T-cell (primary cell): ENCODE results near the gene ASB1. TPM values are rescaled to one million over a fixed set of nuclear protein-coding genes. Genes with fewer than 3 reads are reported as not detected.
A peak's percentile ranks its signal among the peaks of the same experiment; 100 is the strongest.

ENCODE experiments used
- ATAC-seq, 4 experiments: fragments of 200-7000 bp in 3 of 4; fragments of 150-1000 bp in 1 of 4; cut with Tn5 transposase; replicated peaks in 1 of 4; 1 replicate in 3 of 4; 2 replicates in 1 of 4; pipeline ENCODE4 v1.10.0; 2021; ENCODE audit warnings: moderate library complexity in 3 of 4, mild to moderate bottlenecking in 2 of 4, moderate number of reproducible peaks in 1 of 4
- CTCF ChIA-PET, 2 donors: fragments of 300-600 bp; sonication (Branson Sonifier 250); formaldehyde crosslinking; loops; one replicate each; lab custom pipeline; 2022; ENCODE audit warnings: antibody characterized with exemption in 2 of 2; lab: Charles Lee
- POLR2A ChIA-PET, 2 donors: fragments of 300-600 bp; sonication (Branson Sonifier 250); formaldehyde crosslinking; loops; one replicate each; lab custom pipeline; 2022; ENCODE audit warnings: antibody characterized with exemption in 2 of 2; lab: Charles Lee
- DNase-seq, 35 experiments: peaks; one replicate each; pipeline versions ENCODE4 v3.0.0 to v3.0.0-alpha.2; 2013 to 2023
- H3K27ac ChIP-seq: one replicate; pipeline ENCODE4 v1.5.1; 2013; ENCODE audit warnings: low read length
- H3K27me3 ChIP-seq, 2 experiments: replicated peaks in 1 of 2; 1 replicate in 1 of 2; 2 replicates in 1 of 2; pipeline versions ENCODE4 v1.6.1 to v1.7.0; 2013; ENCODE audit warnings: low read length in 1 of 2, mixed read lengths in 1 of 2; ENCODE audit not compliant: control insufficient read depth in 2 of 2, insufficient read depth in 2 of 2; ENCODE audit errors: extremely low read depth in 1 of 2
- H3K36me3 ChIP-seq, 2 donors: 1 replicate in 1 of 2; 2 replicates in 1 of 2; pipeline versions ENCODE4 v1.6.1 to v1.7.0; 2013; ENCODE audit warnings: low read length in 1 of 2; ENCODE audit not compliant: control insufficient read depth in 2 of 2, insufficient read depth in 1 of 2; ENCODE audit errors: extremely low read depth in 1 of 2
- H3K4me1 ChIP-seq, 2 experiments: 1 replicate in 1 of 2; 2 replicates in 1 of 2; pipeline versions ENCODE4 v1.6.1 to v1.7.0; 2013; ENCODE audit warnings: low read length in 2 of 2, mixed read lengths in 1 of 2; ENCODE audit not compliant: insufficient read depth in 2 of 2, control insufficient read depth in 1 of 2; ENCODE audit errors: extremely low read depth in 1 of 2
- H3K4me3 ChIP-seq, 2 donors: 1 replicate in 1 of 2; 2 replicates in 1 of 2; pipeline versions ENCODE4 v1.5.1 to v1.7.0; 2013; ENCODE audit warnings: mild to moderate bottlenecking in 2 of 2, low read length in 1 of 2, moderate library complexity in 1 of 2; ENCODE audit not compliant: control insufficient read depth in 1 of 2; ENCODE audit errors: extremely low read depth in 1 of 2
- H3K9me3 ChIP-seq: 2 replicates; pipeline ENCODE4 v1.7.0; 2013
- H3K27ac Mint-ChIP-seq, 2 donors: one replicate each; pipeline ENCODE4 v1.8.0; 2020 to 2021; ENCODE audit warnings: mild to moderate bottlenecking in 2 of 2, mixed read lengths in 2 of 2
- H3K27me3 Mint-ChIP-seq, 2 donors: one replicate each; pipeline ENCODE4 v1.8.0; 2021 to 2022; ENCODE audit warnings: mixed read lengths in 2 of 2
- H3K36me3 Mint-ChIP-seq: one replicate; pipeline ENCODE4 v1.8.0; 2021; ENCODE audit warnings: mixed read lengths
- H3K4me1 Mint-ChIP-seq, 3 donors: one replicate each; pipeline ENCODE4 v1.8.0; 2020 to 2022; ENCODE audit warnings: mixed read lengths in 3 of 3, mild to moderate bottlenecking in 1 of 3
- H3K4me3 Mint-ChIP-seq, 3 donors: one replicate each; pipeline ENCODE4 v1.8.0; 2020 to 2022; ENCODE audit warnings: mild to moderate bottlenecking in 3 of 3, mixed read lengths in 3 of 3, moderate library complexity in 3 of 3
- H3K9me3 Mint-ChIP-seq, 3 donors: one replicate each; pipeline ENCODE4 v1.8.0; 2020 to 2022; ENCODE audit warnings: mixed read lengths in 3 of 3
- WGBS: methylation state at CpG from one replicate; pipeline ENCODE4 v1.1.5; 2013; ENCODE audit warnings: missing lambda C conversion rate; ENCODE audit not compliant: insufficient coverage; 5-methylcytosine and 5-hydroxymethylcytosine counted together
- total RNA-seq, 35 experiments: library from RNA in 6 of 35; stranded (reverse) in 6 of 35; fragments of 120-200 nt in 1 of 35; gene quantifications; one replicate each; pipeline versions ENCODE4 v1.2.1 to v1.2.4 and lab custom pipeline; 2013 to 2026

The ASB1 gene
- total RNA-seq, 5 donors from 2014 or later (not counting 1 experiment from before 2014, with no cell fraction given): 28.6 to 44.1 (median 42.3) TPM

DNA sequence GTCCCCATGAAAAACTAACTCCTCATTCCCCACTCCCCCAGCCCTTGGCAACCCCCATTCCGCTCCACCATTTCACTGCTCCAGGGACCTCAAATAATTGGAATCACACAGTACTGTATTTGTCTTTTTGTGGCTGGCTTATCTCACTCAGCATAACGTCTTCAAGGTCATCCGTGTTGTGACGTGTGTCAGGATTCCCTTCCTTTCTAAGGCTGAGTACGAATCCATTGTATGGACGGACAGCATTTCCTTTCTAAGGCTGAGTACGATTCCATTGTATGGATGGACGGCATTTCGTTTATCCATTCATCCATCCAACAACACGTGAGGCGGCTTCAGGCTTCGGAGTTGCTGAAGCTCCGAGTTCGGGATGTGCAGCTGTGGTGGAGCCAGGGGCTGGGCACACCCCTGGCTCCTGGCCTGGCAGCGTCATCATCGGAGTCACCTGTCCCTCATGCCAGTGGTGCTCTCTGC lies 1.2 kb upstream of the ASB1 start:
- no peak overlapping the region for H3K27ac ChIP-seq
- peaks cover 39 to 44% (median 40%) of the 10 kb centered on the region in 3 donors for H3K4me1 Mint-ChIP-seq
- peak overlapping the region; percentile 11 to 88 (median 57) for H3K4me3 Mint-ChIP-seq
- ChIA-PET CTCF (no interaction called here), POLR2A (no interaction called here)
- ATAC-seq (no peak), DNase-seq (no peak)
- WGBS: 91% methylated on average over 7 of the region's 16 CpGs
- peaks cover 7 to 31% of the 10 kb centered on the region in 2 experiments for H3K4me1 ChIP-seq
- no peaks in the 10 kb centered on the region for H3K9me3 ChIP-seq
- H3K27ac Mint-ChIP-seq: peak overlapping the region; percentile 29 to 85
- peaks cover 11% of the 10 kb centered on the region for H3K36me3 Mint-ChIP-seq
- no peaks in the 10 kb centered on the region for H3K27me3 ChIP-seq
- peaks cover 0 to 6% of the 10 kb centered on the region in 2 donors for H3K36me3 ChIP-seq
- H3K4me3 ChIP-seq: peak overlapping the region in 1 of 2 donors; percentile 88
- H3K9me3 Mint-ChIP-seq: peaks cover 0 to 6% (median 0%) of the 10 kb centered on the region in 3 donors
- H3K27me3 Mint-ChIP-seq: no peaks in the 10 kb centered on the region

DNA sequence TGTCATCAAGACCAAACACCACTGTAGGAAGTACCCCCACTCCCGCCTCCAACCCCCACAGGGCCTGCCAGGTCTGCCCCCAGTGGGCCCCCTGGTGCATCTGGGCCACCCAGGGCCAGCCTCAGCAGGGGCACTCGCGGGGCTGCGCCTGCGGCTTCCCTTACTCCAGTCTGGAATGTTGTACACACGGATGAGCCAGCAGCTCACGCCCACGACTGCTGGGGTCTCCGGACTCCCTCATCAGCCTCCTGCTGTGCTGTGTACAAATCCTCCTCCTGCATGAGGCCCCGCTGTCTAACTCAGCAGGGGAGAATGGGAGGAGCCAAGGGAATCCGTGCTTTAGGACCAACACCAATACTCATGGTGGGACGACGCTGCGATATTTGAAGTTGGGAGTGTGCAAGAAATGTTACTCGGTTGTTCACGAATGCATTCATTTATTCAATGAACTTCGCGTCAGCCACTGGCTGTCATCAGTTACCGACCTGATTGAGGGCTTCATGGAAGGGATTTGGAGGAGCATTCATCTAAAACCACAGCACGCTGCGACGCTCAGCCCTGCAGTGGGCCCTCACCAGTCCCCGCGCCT lies 654 bp upstream of the ASB1 start:
- peaks cover 45 to 49% (median 46%) of the 10 kb centered on the region in 3 donors for H3K4me1 Mint-ChIP-seq
- 21% methylated on average over 18 of the region's 24 CpGs for WGBS
- peak overlapping the region; percentile 77 for H3K27ac ChIP-seq
- peaks cover 0 to 11% of the 10 kb centered on the region in 2 donors for H3K36me3 ChIP-seq
- H3K9me3 ChIP-seq: no peaks in the 10 kb centered on the region
- H3K9me3 Mint-ChIP-seq: peaks cover 0 to 6% (median 0%) of the 10 kb centered on the region in 3 donors
- H3K36me3 Mint-ChIP-seq: peaks cover 15% of the 10 kb centered on the region
- peak overlapping the region; percentile 88 to 91 for H3K4me3 ChIP-seq
- H3K4me1 ChIP-seq: peaks cover 7 to 31% of the 10 kb centered on the region in 2 experiments
- peak overlapping the region; percentile 88 for H3K4me3 Mint-ChIP-seq
- H3K27me3 ChIP-seq: no peaks in the 10 kb centered on the region
- H3K27me3 Mint-ChIP-seq: no peaks in the 10 kb centered on the region
- CTCF ChIA-PET: no interaction called here
- peak in 6 of 35 experiments; percentile 10 to 35 (median 32) for DNase-seq
- POLR2A ChIA-PET: no interaction called here
- H3K27ac Mint-ChIP-seq: peak overlapping the region; percentile 86 to 94
- peak in 1 of 4 experiments; percentile 5 for ATAC-seq

DNA sequence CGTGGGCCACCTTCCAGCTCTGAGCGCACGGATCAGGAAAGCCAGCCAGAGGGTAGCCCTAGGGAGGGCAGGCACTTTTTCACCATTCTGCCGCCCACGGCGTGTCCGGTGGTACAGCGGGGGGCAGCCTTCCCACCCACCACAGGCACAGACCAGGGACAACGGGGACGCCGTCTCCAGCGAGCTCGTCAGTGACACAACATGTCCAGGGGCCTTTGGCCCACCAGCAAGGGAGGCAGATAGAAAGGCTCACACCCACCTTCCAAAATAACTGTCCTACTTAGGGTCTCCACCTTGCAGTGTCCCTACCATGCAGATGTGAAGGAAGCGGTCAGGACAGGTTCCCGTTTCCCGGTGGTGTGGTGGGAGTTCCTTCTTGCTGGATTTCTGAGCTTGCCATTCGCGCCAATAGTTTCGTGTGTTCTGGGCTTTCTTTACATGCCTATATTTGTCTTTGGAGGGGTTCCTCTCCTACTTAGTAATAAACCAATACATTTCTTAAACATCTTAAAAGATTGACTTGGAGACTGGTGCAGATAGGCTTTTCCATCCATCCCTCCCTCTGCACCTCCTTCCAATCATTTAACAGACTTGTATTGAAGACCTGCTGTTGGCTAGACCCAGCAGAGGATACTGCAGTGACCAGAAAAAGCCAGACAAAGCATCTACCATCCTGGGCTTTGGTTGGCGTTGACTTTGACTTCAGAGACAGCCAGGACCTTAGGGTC lies 872 bp downstream of the ASB1 start:
- Histone ChIP-seq H3K36me3 (peaks cover 0 to 11% of the 10 kb centered on the region in 2 donors), H3K27ac (peak overlapping the region; percentile 76), H3K4me3 (peak overlapping the region; percentile 88 to 91), H3K4me1 (peaks cover 7 to 31% of the 10 kb centered on the region in 2 experiments), H3K9me3 (no peaks in the 10 kb centered on the region), H3K27me3 (no peaks in the 10 kb centered on the region)
- Mint-ChIP-seq H3K9me3 (peaks cover 0 to 6% (median 0%) of the 10 kb centered on the region in 3 donors), H3K36me3 (peaks cover 19% of the 10 kb centered on the region), H3K4me3 (peak overlapping the region; percentile 88 to 91 (median 88)), H3K27me3 (no peaks in the 10 kb centered on the region), H3K27ac (peak overlapping the region; percentile 91 to 93), H3K4me1 (peaks cover 54 to 61% (median 58%) of the 10 kb centered on the region in 3 donors)
- 11% methylated on average over 8 of the region's 20 CpGs for WGBS
- DNase-seq (no peak), ATAC-seq (no peak)
- POLR2A ChIA-PET: interaction anchor here in 1 of 2 donors (0.7 kb wide), 1 partner anchor 1708 kb away, joined by 3 read pairs; no protein-coding TSS in a partner anchor
- CTCF ChIA-PET: interaction anchor here in 1 of 2 donors (0.6 kb wide), 1 partner anchor 196 kb away, joined by 3 read pairs; no protein-coding TSS in a partner anchor

DNA sequence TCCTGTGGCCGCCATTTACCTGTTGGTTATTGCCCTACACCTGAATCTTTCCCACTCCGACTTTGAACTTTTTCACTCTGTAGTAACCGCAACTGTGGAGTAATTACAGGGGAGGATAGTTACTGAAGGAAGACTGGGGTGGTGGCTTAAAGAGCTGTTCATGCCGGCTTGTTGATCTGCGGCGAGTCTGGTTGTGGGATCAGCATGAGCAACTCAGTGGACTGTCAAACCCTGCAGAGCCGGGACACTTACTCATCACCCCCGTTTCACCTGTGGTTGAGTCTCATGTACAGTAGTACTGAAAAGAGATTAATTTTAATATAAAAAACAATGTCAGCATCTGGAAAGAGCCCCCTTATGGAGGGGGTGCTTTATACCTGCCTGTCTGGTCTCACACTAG lies 2.1 kb downstream of the ASB1 start:
- Histone ChIP-seq H3K27me3 (no peaks in the 10 kb centered on the region), H3K27ac (no peak overlapping the region), H3K9me3 (no peaks in the 10 kb centered on the region), H3K4me1 (peaks cover 7 to 31% of the 10 kb centered on the region in 2 experiments), H3K36me3 (peaks cover 9 to 11% of the 10 kb centered on the region in 2 donors), H3K4me3 (no peak overlapping the region)
- Mint-ChIP-seq H3K27me3 (no peaks in the 10 kb centered on the region), H3K36me3 (peaks cover 26% of the 10 kb centered on the region), H3K4me1 (peaks cover 61 to 72% (median 61%) of the 10 kb centered on the region in 3 donors), H3K4me3 (peak overlapping the region; percentile 44 to 88 (median 88)), H3K27ac (peak overlapping the region in 1 of 2 donors; percentile 93), H3K9me3 (peaks cover 0 to 6% (median 0%) of the 10 kb centered on the region in 3 donors)
- DNase-seq (no peak), ATAC-seq (no peak)
- 90% methylated on average over 2 of the region's 8 CpGs for WGBS
- CTCF ChIA-PET: no interaction called here
- POLR2A ChIA-PET: no interaction called here

DNA sequence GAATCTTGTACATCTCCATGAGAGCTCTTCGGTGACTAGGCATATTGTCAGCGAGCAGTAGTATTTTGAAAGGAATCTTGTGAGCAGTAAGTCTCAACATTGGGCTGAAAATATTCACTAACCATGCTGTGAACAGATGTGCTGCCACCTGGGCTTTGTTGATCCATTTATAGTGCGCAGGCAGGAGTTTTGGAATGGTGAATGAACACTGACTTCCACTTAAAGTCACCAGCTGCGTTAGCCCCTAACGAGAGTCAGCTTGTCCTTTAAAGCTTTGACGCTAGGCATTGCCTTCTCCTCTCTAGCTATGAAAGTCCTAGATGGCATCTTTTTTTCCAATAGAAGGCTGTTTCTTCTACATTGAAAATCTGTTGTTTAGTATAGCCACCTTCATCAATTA lies 4.1 kb downstream of the ASB1 start:
- H3K9me3 Mint-ChIP-seq: peaks cover 0 to 6% (median 0%) of the 10 kb centered on the region in 3 donors
- Histone ChIP-seq H3K4me3 (no peak overlapping the region), H3K4me1 (peaks cover 7 to 26% of the 10 kb centered on the region in 2 experiments), H3K27ac (no peak overlapping the region), H3K9me3 (no peaks in the 10 kb centered on the region), H3K27me3 (no peaks in the 10 kb centered on the region), H3K36me3 (peaks cover 18 to 28% of the 10 kb centered on the region in 2 donors)
- ATAC-seq: no peak
- peaks cover 39% of the 10 kb centered on the region for H3K36me3 Mint-ChIP-seq
- ChIA-PET POLR2A (interaction anchor here in 1 of 2 donors (0.7 kb wide), 1 partner anchor 500 kb away, joined by 3 read pairs; no protein-coding TSS in a partner anchor), CTCF (no interaction called here)
- H3K4me1 Mint-ChIP-seq: peaks cover 61 to 86% (median 66%) of the 10 kb centered on the region in 3 donors
- no peaks in the 10 kb centered on the region for H3K27me3 Mint-ChIP-seq
- peak overlapping the region in 1 of 2 donors; percentile 46 for H3K27ac Mint-ChIP-seq
- H3K4me3 Mint-ChIP-seq: peak overlapping the region in 1 of 3 donors; percentile 88
- DNase-seq: no peak
- 100% methylated on average over 2 of the region's 6 CpGs for WGBS

DNA sequence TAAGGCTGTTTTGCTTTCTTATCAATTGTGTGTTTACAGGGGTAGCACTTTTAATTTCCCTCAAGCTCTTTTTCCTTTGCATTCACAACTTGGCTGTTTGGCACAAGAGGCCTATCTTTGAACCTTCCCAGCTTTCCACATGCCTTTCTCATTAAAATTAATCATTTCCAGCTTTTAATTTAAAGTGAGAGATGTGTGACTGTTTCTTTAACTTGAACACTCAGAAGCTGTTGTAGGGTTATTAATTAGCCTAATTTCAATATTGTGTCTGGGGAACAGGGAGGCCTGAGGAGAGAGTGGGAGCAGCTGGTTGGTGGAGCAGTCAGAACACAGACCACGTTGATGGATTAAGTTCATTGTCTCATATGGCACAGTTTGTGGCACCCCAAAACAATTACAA lies 4.7 kb downstream of the ASB1 start:
- no peak overlapping the region for H3K4me3 Mint-ChIP-seq
- Histone ChIP-seq H3K27me3 (no peaks in the 10 kb centered on the region), H3K4me1 (peaks cover 7 to 20% of the 10 kb centered on the region in 2 experiments), H3K4me3 (no peak overlapping the region), H3K27ac (no peak overlapping the region), H3K36me3 (peaks cover 18 to 33% of the 10 kb centered on the region in 2 donors), H3K9me3 (no peaks in the 10 kb centered on the region)
- peaks cover 0 to 6% (median 0%) of the 10 kb centered on the region in 3 donors for H3K9me3 Mint-ChIP-seq
- peaks cover 62 to 86% (median 67%) of the 10 kb centered on the region in 3 donors for H3K4me1 Mint-ChIP-seq
- H3K27me3 Mint-ChIP-seq: no peaks in the 10 kb centered on the region
- DNase-seq (no peak), ATAC-seq (no peak)
- no CpG with 5 or more reads among the region's 1 CpG for WGBS
- POLR2A ChIA-PET: no interaction called here
- CTCF ChIA-PET: no interaction called here
- peak overlapping the region in 1 of 2 donors; percentile 62 for H3K27ac Mint-ChIP-seq
- H3K36me3 Mint-ChIP-seq: peaks cover 44% of the 10 kb centered on the region
